Measurements from ENCODE around the gene RCAN1. TPM values are rescaled to one million over a fixed set of nuclear protein-coding genes. Genes with fewer than 3 reads are reported as not detected.

RCAN1 gene
- total RNA-seq, 1 donor from 2014 or later, result 22.1 TPM

DNA sequence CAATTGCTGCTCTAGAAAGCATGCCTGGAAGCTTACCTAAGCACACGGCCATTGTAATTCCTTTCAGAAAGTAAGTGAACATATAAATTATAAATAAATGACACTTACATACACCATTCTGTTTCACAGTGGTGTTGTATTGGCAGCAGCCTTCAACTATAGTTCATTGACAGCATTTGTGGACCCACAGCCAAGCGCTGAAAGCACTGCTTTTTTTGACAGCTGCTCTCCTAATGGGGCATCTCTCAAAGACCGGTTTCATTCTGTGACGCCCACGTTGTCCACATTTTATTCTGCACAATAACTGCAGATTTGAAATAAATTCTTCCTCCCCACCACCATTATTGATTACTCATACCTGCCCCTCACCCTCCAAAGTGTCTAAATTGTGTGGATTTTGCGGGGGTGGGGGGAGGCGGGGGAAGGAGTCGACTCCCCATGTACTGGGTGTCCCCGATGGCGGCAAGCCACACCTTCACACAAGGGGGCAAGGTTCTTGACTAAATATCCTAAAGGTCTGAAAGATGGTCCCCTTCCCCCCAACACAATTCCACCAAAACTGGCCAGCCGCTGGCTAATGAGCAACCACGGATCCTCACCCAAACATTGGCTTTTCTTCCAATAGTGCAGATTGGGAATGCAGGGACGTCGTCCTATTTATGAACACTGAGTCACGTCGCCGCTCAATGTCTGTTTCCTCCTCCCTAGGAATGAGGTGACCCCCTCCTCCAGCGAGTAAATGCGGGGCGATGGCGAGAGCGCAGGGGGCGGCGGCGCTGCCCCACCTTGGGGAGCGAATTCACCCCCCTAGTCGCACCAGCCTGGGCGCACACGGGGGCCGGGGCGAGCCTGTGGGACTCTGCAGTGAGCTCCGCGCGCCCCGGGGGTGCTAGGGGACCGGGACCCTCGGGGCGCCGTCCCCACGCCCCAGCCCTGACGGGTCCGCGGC, 960 bp downstream of the RCAN1 start:
- H3K27me3 ChIP-seq (ENCODE audit: control insufficient read depth, insufficient read depth, low read length), result peaks cover 2% of the 10 kb centered on the region
- no peak for TF ChIP-seq CTCF (IDR thresholded peaks at IDR 0.05; ENCODE audit: insufficient read depth, low read length, severe bottlenecking)
- no peaks in the 10 kb centered on the region for H3K36me3 ChIP-seq (ENCODE audit: control insufficient read depth, insufficient read depth, low read length)
- no peak for FAIRE-seq
- peak; percentile 17 for DNase-seq (ENCODE audit: low read depth)
- H3K4me3 ChIP-seq (ENCODE audit: low read depth, low read length), result peak overlapping the region; percentile 64

GRCh38 chr21:34612557-34612956, 2.4 kb downstream of the RCAN1 start:
- TF ChIP-seq CTCF (IDR thresholded peaks at IDR 0.05; ENCODE audit: insufficient read depth, low read length, severe bottlenecking), result no peak
- no peak for FAIRE-seq

GRCh38 chr21:34612056-34612455, 2.9 kb downstream of the RCAN1 start:
- FAIRE-seq (peak; percentile 32), DNase-seq (ENCODE audit: low read depth) (no peak)
- H3K36me3 ChIP-seq (ENCODE audit: control insufficient read depth, insufficient read depth, low read length), result no peaks in the 10 kb centered on the region
- H3K4me3 ChIP-seq (ENCODE audit: low read depth, low read length), result no peak overlapping the region
- H3K27me3 ChIP-seq (ENCODE audit: control insufficient read depth, insufficient read depth, low read length), result no peaks in the 10 kb centered on the region
- TF ChIP-seq CTCF (IDR thresholded peaks at IDR 0.05; ENCODE audit: insufficient read depth, low read length, severe bottlenecking), result no peak

More at GRCh38 chr21:34612557-34612956, 2.4 kb downstream of the RCAN1 start:
- DNase-seq (ENCODE audit: low read depth), result no peak
- Histone ChIP-seq H3K36me3 (ENCODE audit: control insufficient read depth, insufficient read depth, low read length) (no peaks in the 10 kb centered on the region), H3K27me3 (ENCODE audit: control insufficient read depth, insufficient read depth, low read length) (no peaks in the 10 kb centered on the region), H3K4me3 (ENCODE audit: low read depth, low read length) (no peak overlapping the region)

- no peak for FAIRE-seq
- Histone ChIP-seq H3K4me3 (ENCODE audit: low read depth, low read length) (no peak overlapping the region), H3K36me3 (ENCODE audit: control insufficient read depth, insufficient read depth, low read length) (no peaks in the 10 kb centered on the region), H3K27me3 (ENCODE audit: control insufficient read depth, insufficient read depth, low read length) (no peaks in the 10 kb centered on the region)
- no peak for DNase-seq (ENCODE audit: low read depth)
- TF ChIP-seq CTCF (IDR thresholded peaks at IDR 0.05; ENCODE audit: insufficient read depth, low read length, severe bottlenecking), result no peak
Observed at GRCh38 chr21:34611528-34611927, 3.4 kb downstream of the RCAN1 start.

- no peak overlapping the region for H3K4me3 ChIP-seq (ENCODE audit: low read depth, low read length)
- no peak for FAIRE-seq
- TF ChIP-seq CTCF (IDR thresholded peaks at IDR 0.05; ENCODE audit: insufficient read depth, low read length, severe bottlenecking), result no peak
Observed at GRCh38 chr21:34609933-34610549, 4.9 kb downstream of the RCAN1 start.

More at GRCh38 chr21:34609933-34610549, 4.9 kb downstream of the RCAN1 start:
- H3K36me3 ChIP-seq (ENCODE audit: control insufficient read depth, insufficient read depth, low read length), result no peaks in the 10 kb centered on the region
- no peak for DNase-seq (ENCODE audit: low read depth)
- H3K27me3 ChIP-seq (ENCODE audit: control insufficient read depth, insufficient read depth, low read length), result no peaks in the 10 kb centered on the region
